ENCODE results near the gene PTPN23. TPM values are rescaled to one million over a fixed set of nuclear protein-coding genes. Genes with fewer than 3 reads are reported as not detected.
"Not testable (repeated sequence)": the region's sequence is repeated elsewhere in the genome, so short reads cannot be mapped to it uniquely, and the experiment has no call there.

Gene PTPN23
- polyA plus RNA-seq, 3 donors = 22.9 to 33.8 (median 31.6) TPM

- DNase-seq (ENCODE audit: extremely low read depth in 1 of 11, low read depth in 9 of 11, low spot score in 4 of 11) = no peak
These were observed 15.3 kb upstream of the PTPN23 start for GRCh38 chr3:47365213-47366153.

GRCh38 chr3:47366833-47367232, 14.0 kb upstream of the PTPN23 start:
- no peak for DNase-seq (ENCODE audit: extremely low read depth in 1 of 11, low read depth in 9 of 11, low spot score in 4 of 11)

GRCh38 chr3:47367631-47368030, 13.2 kb upstream of the PTPN23 start:
- no peak for DNase-seq (ENCODE audit: extremely low read depth in 1 of 11, low read depth in 9 of 11, low spot score in 4 of 11)

DNA sequence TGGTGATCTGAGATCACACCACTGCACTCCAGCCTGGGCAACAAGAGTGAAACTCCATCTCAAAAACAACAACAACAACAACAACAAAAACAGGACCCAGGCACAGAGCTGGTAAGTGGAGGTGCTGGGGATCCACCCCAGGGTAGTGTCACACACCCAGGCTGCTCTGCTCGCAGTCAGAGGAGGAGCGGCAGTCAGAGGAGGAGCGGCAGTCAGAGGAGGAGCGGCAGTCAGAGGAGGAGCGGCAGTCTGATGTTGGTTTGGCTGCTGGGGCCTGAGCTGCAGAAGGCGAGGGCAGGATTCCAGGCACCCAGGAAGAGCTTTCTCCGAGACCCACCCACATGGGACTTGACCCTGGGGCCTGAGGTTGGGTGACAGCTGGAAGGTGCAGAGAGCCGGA, 10.8 kb upstream of the PTPN23 start:
- DNase-seq (ENCODE audit: extremely low read depth in 1 of 11, low read depth in 9 of 11, low spot score in 4 of 11) = not testable (repeated sequence)

- no peak for DNase-seq (ENCODE audit: extremely low read depth in 1 of 11, low read depth in 9 of 11, low spot score in 4 of 11)
These were observed 9.7 kb upstream of the PTPN23 start for GRCh38 chr3:47370887-47371697.

GRCh38 chr3:47374587-47374986, 6.2 kb upstream of the PTPN23 start:
- no peak for DNase-seq (ENCODE audit: extremely low read depth in 1 of 11, low read depth in 9 of 11, low spot score in 4 of 11)

- DNase-seq (ENCODE audit: extremely low read depth in 1 of 11, low read depth in 9 of 11, low spot score in 4 of 11) = no peak
These were observed 4.4 kb upstream of the PTPN23 start for GRCh38 chr3:47376393-47376792.

- DNase-seq (ENCODE audit: extremely low read depth in 1 of 11, low read depth in 9 of 11, low spot score in 4 of 11) = no peak
These were observed 3.6 kb upstream of the PTPN23 start for GRCh38 chr3:47377186-47377585.

DNA sequence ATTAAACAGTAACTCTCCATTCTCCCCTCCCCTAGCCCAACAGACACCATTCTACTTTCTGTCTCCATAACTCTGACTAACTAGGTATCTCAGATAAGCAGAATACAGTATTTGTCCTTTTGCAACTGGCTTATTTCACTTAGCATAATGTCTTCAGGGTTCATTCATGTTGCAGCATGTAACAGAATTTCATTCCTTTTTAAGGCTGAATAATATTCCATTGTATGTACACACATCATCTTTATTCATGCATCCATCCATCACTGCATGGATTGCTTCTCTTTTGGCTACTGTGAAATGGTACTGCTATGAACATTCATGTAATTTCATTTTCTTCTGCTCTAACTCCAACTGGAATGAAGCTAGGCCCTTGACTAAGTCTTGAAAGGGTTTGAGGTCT, 2.0 kb upstream of the PTPN23 start:
- DNase-seq (ENCODE audit: extremely low read depth in 1 of 11, low read depth in 9 of 11, low spot score in 4 of 11) = no peak

GRCh38 chr3:47379411-47379899, 1.4 kb upstream of the PTPN23 start:
- DNase-seq (ENCODE audit: extremely low read depth in 1 of 11, low read depth in 9 of 11, low spot score in 4 of 11) = no peak

DNA sequence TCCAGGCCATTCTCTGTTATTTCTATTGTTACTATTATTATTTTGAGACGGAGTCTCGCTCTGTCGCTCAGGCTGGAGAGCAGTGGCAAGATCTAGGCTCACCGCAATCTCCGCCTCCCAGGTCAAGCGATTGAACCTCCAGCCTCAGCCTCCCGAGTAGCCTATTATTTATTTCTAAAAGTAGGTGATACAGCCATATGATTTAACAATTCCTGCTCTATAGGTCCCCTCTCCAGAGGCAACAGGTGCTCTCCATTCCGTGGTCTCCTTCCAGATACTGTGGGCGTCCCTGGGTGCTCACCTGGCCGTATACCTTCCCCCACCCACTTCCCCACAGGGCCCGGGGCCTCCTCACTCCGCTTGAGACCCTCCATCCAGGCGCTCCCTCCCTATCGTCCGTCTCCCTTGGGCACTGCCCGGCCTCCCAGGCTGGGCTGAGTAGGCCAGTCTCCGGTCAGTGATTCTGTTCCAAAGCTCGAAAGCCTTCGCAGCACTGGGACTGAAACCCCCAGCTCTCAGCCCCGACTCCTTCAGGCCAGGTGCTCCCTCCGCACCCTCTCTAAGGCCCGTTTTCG, 708 bp upstream of the PTPN23 start:
- no peak for DNase-seq (ENCODE audit: extremely low read depth in 1 of 11, low read depth in 9 of 11, low spot score in 4 of 11)

GRCh38 chr3:47381317-47382157, 716 bp downstream of the PTPN23 start:
- DNase-seq (ENCODE audit: extremely low read depth in 1 of 11, low read depth in 9 of 11, low spot score in 4 of 11) = peak; percentile 66 to 86 (median 77)

- DNase-seq (ENCODE audit: extremely low read depth in 1 of 11, low read depth in 9 of 11, low spot score in 4 of 11) = no peak
These were observed 3.6 kb downstream of the PTPN23 start for GRCh38 chr3:47384425-47384824.

GRCh38 chr3:47385007-47385406, 4.2 kb downstream of the PTPN23 start:
- DNase-seq (ENCODE audit: extremely low read depth in 1 of 11, low read depth in 9 of 11, low spot score in 4 of 11) = no peak

DNA sequence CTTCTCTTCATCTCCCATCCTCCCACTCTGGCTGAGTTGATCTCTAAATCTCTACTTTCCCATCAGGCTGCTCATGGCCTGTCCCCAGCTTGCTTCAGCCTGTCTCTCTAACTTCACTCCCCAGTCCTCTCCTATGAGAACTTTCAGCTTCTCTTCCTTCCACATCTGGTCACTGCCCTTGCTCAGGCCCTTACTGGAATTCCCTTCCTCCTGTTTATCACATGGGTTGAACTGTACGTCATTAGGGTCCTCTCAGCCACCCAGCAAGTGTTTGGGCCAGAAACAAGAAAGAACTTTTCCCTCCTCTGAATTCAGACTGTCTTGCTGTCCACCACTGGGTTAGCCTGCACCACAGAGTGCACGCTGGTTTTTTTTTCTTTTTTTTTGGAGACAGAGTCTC, 5.0 kb downstream of the PTPN23 start:
- DNase-seq (ENCODE audit: extremely low read depth in 1 of 11, low read depth in 9 of 11, low spot score in 4 of 11) = no peak

DNA sequence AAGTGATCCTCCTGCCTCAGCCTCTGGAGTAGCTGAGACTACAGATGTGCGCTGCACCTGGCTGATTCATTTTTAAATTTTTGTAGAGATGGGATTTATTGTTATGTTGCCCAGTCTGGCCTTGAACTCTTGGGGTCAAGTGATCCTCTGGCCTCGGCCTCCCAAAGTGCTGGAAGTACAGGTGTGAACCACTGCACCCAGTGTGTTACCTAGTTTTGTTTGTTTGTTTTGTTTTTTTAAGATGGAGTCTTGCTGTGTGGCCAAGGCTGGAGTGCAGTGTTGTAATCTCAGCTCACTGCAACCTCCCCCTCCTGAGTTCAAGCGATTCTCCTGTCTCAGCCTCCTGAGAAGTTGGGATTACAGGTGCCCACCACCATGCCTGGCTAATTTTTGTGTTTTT, 12.1 kb downstream of the PTPN23 start:
- no peak for DNase-seq (ENCODE audit: extremely low read depth in 1 of 11, low read depth in 9 of 11, low spot score in 4 of 11)

GRCh38 chr3:47394140-47394870, 13.5 kb downstream of the PTPN23 start:
- DNase-seq (ENCODE audit: extremely low read depth in 1 of 11, low read depth in 9 of 11, low spot score in 4 of 11) = peak in 3 of 11 donors; percentile 29 to 36 (median 30)

GRCh38 chr3:47394881-47395280, 14.1 kb downstream of the PTPN23 start:
- no peak for DNase-seq (ENCODE audit: extremely low read depth in 1 of 11, low read depth in 9 of 11, low spot score in 4 of 11)
